ENCODE measurements around the gene TNIP2. TPM values are rescaled to one million over a fixed set of nuclear protein-coding genes. Genes with fewer than 3 reads are reported as not detected.

Gene TNIP2
- total RNA-seq, 1 donor from 2014 or later: 29.0 TPM

DNA sequence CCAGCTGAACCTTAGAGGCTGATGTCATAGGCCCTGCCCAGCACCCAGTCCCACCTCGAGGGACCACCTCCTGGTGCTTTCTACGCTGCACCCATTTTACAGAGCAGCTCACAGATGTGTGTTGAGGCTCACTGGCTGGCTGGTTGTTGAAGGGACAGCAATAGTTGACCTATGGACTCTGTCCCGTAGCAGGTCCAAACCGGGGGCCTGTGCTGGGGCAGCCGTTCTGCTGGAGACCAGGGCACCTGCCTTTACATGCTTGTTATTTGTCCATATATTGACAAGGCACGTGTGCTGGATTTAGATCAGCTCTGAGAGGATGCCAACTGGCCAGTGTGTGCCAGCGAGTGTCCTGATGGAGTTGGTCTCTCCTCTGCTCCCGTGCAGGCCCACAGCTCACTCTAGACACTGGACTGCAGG lies 58.1 kb downstream of the TNIP2 start:
- Mint-ChIP-seq H3K4me1 (ENCODE audit: low read depth) (peaks cover 14% of the 10 kb centered on the region), H3K27me3 (ENCODE audit: low read depth) (no peaks in the 10 kb centered on the region), H3K27ac (ENCODE audit: unreplicated experiment) (no peak overlapping the region), H3K36me3 (ENCODE audit: low read depth) (peaks cover 62% of the 10 kb centered on the region), H3K4me3 (ENCODE audit: unreplicated experiment) (no peak overlapping the region), H3K9me3 (ENCODE audit: low read depth) (no peaks in the 10 kb centered on the region)
- DNase-seq (ENCODE audit: low spot score): no peak
- TF ChIP-seq, protein P1, sequence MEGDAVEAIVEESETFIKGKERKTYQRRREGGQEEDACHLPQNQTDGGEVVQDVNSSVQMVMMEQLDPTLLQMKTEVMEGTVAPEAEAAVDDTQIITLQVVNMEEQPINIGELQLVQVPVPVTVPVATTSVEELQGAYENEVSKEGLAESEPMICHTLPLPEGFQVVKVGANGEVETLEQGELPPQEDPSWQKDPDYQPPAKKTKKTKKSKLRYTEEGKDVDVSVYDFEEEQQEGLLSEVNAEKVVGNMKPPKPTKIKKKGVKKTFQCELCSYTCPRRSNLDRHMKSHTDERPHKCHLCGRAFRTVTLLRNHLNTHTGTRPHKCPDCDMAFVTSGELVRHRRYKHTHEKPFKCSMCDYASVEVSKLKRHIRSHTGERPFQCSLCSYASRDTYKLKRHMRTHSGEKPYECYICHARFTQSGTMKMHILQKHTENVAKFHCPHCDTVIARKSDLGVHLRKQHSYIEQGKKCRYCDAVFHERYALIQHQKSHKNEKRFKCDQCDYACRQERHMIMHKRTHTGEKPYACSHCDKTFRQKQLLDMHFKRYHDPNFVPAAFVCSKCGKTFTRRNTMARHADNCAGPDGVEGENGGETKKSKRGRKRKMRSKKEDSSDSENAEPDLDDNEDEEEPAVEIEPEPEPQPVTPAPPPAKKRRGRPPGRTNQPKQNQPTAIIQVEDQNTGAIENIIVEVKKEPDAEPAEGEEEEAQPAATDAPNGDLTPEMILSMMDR (IDR thresholded peaks at IDR 0.05): no peak

DNA sequence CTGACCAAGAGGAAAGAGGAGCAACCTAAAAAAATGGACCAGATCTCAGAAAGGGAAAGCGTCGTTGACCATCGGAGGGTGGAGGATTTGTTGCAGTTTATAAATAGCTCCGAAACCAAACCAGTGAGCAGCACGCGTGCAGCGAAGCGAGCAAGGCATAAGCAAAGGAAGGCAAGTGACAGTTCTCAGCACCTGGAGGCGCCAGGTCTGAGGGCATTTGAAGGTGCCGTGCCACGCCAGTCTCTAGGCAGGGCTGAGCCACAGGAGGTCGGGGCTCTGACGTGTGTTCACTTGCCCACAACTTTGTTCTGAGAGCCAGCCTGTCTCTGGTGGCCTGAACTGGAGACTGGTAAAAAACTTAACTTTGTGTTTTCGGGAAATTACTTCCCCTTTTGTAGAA lies 59.7 kb downstream of the TNIP2 start:
- no peaks in the 10 kb centered on the region for H3K9me3 Mint-ChIP-seq (ENCODE audit: low read depth)
- H3K4me3 Mint-ChIP-seq (ENCODE audit: unreplicated experiment): no peak overlapping the region
- TF ChIP-seq, protein P1 (IDR thresholded peaks at IDR 0.05): no peak
- no peak for DNase-seq (ENCODE audit: low spot score)
- H3K27ac Mint-ChIP-seq (ENCODE audit: unreplicated experiment): peak overlapping the region; percentile 17
- peaks cover 54% of the 10 kb centered on the region for H3K36me3 Mint-ChIP-seq (ENCODE audit: low read depth)
- no peaks in the 10 kb centered on the region for H3K27me3 Mint-ChIP-seq (ENCODE audit: low read depth)
- H3K4me1 Mint-ChIP-seq (ENCODE audit: low read depth): peaks cover 14% of the 10 kb centered on the region

DNA sequence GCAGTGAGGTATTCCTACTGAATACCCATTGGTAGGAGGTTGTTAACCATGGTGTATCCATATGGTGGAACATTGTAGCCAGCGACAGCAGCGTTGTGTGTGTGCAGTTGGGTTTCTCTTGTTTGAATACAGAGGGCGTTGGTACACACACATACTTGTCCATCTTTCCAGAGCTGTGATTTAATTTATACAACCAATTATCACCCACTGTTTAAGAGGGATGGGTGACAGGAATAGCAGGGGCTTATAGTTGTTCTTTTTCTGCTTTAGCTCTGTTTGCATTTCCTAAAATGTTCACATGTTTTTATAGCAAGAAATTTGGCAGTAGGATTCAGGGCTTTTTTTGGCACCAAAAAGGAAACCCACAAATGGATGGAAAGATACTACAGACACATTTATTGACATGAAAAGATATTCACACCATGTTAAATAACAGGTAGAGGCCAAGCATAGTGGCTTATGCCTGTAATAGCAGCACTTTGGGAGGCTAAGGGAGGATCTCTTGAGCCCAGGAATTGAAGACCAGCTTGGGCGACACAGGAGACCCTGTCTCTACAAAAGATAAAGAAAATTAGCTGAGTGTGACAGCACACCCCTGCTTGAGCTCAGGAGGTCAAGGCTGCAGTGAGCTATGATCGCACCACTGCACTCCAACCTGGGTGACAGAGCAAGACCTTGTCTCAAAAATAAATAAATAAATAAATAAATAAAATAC lies 60.6 kb downstream of the TNIP2 start:
- TF ChIP-seq, protein P1 (IDR thresholded peaks at IDR 0.05): no peak
- Mint-ChIP-seq H3K9me3 (ENCODE audit: low read depth) (no peaks in the 10 kb centered on the region), H3K4me3 (ENCODE audit: unreplicated experiment) (no peak overlapping the region), H3K36me3 (ENCODE audit: low read depth) (peaks cover 54% of the 10 kb centered on the region), H3K27ac (ENCODE audit: unreplicated experiment) (no peak overlapping the region), H3K4me1 (ENCODE audit: low read depth) (peaks cover 14% of the 10 kb centered on the region), H3K27me3 (ENCODE audit: low read depth) (no peaks in the 10 kb centered on the region)
- no peak for DNase-seq (ENCODE audit: low spot score)

DNA sequence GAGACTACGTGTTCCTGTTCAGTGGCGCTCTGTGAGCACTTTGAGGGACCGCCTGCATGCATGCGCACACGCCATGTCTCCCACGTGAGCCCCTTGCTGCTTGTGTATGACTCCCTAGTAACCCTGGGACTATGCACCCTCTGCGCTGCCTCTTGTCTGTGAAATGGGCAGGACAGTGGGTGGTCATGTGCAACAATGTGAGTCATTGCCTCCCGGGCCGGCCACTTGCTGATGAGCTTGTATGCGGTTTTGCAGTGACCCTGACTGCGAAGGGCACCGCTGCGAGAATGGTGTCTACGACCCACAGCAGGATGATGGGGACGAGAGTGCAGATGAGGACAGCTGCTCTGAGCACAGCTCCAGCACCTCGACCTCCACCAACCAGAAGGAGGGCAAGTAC lies 61.4 kb downstream of the TNIP2 start:
- Mint-ChIP-seq H3K27ac (ENCODE audit: unreplicated experiment) (peak overlapping the region; percentile 49), H3K9me3 (ENCODE audit: low read depth) (no peaks in the 10 kb centered on the region), H3K4me1 (ENCODE audit: low read depth) (peaks cover 14% of the 10 kb centered on the region), H3K36me3 (ENCODE audit: low read depth) (peaks cover 49% of the 10 kb centered on the region), H3K4me3 (ENCODE audit: unreplicated experiment) (no peak overlapping the region), H3K27me3 (ENCODE audit: low read depth) (no peaks in the 10 kb centered on the region)
- TF ChIP-seq, protein P1 (IDR thresholded peaks at IDR 0.05): no peak
- DNase-seq (ENCODE audit: low spot score): no peak

- Mint-ChIP-seq H3K4me1 (ENCODE audit: low read depth) (peaks cover 14% of the 10 kb centered on the region), H3K27ac (ENCODE audit: unreplicated experiment) (no peak overlapping the region), H3K36me3 (ENCODE audit: low read depth) (peaks cover 45% of the 10 kb centered on the region), H3K27me3 (ENCODE audit: low read depth) (no peaks in the 10 kb centered on the region), H3K9me3 (ENCODE audit: low read depth) (no peaks in the 10 kb centered on the region), H3K4me3 (ENCODE audit: unreplicated experiment) (no peak overlapping the region)
- no peak for DNase-seq (ENCODE audit: low spot score)
- TF ChIP-seq, protein P1 (IDR thresholded peaks at IDR 0.05): no peak
Observed at GRCh38 chr4:2691952-2692435, 64.1 kb downstream of the TNIP2 start.

Other genes with a start within 250 kb of the TNIP2 start
- gene FAM193A, start 219.7 kb downstream of the TNIP2 start, total RNA-seq: 24.9 to 28.1 TPM (median 26.7 TPM) in 3 replicates
- gene SH3BP2, start 36.7 kb upstream of the TNIP2 start, total RNA-seq: 50.1 to 63.1 TPM (median 59.8 TPM) in 3 replicates
- gene ADD1, start 87.5 kb upstream of the TNIP2 start, total RNA-seq: 240 to 269 TPM (median 256 TPM) in 3 replicates
- gene NOP14, start 207.1 kb upstream of the TNIP2 start, total RNA-seq: 22.2 to 23.9 TPM (median 22.7 TPM) in 3 replicates
- gene GRK4, start 207.2 kb upstream of the TNIP2 start, total RNA-seq: 12.0 to 13.4 TPM (median 12.8 TPM) in 3 replicates

Measured in chondrocyte (in vitro differentiated cells).